Endometrium (tissue), 2 donors: ENCODE results near the gene MAP3K5.
A peak's percentile ranks its signal among the peaks of the same experiment; 100 is the strongest.

Experiments
- FAIRE-seq: peaks from 2 replicates; lab custom pipeline; 2012; peaks lifted over from hg19 to GRCh38; lab: Jason Lieb, UNC
- donor health status: control.
- donor health status: control.

MAP3K5 gene

GRCh38 chr6:136643850-136644596 is 148.3 kb downstream of the MAP3K5 start:
- no peak for FAIRE-seq

DNA sequence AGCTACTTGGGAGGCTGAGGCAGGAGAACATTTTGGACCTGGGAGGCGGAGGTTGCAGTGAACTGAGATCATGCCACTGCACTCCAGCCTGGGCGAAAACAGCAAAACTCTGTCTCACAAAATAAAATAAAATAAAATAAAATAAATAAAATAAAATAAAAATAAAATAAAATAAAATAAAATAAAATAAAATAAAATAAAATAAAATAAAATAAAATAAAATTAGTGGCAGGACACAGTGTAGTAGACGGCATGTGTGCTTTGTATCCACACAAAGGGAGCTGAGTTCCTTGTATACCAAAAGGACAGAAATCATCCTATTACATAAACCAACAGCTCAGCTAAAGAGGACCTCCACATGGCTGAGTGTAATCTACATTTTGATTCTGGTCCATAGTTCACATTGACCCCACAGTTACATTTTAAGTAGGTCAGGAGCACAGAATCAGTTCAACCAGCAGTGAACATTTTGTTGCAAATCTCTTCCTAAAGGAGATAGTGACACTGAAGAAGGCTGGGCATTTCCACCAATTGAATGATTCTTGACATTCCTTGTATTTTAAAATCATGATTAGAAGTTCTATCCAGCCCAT is 150.3 kb downstream of the MAP3K5 start:
- FAIRE-seq = peak; percentile 63

GRCh38 chr6:136641166-136641565 is 151.1 kb downstream of the MAP3K5 start:
- FAIRE-seq = no peak

DNA sequence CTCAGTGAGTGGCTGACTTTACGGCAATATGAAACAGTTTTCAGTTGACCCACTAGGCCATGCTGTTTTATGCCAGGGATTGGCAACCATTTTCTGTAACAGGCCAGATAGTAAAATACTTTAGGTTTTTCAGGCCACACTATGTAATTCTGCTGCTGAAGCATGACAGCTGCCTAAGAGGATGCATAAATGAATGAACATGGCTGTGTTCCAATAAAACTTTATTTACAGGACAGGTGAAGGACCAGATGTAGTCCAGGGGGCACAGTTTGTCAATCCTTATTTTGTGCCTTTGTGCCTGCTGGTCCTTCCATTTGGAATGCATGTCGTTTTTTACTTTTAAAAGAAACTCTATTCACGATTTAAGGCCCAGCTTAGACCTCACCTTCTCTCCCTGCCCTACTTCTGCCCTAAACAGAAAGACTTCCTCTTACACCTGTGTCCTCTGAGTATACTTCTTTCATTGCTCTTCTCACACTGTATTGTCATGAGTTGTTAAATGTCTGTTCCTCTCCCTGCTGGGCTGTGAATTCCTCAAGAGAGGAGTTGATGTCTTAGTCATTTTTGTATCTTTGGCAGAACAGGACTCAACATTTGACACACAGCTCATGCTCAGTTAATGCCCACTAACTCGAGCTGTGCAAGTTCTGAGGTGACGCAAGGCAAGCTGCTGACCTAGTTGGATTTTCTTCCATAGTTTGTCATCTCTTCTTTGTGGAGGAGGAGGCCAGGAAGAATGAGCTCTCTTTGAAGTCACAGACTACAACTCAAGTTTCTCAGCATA is 152.0 kb downstream of the MAP3K5 start:
- FAIRE-seq = no peak

- no peak for FAIRE-seq
Observed at GRCh38 chr6:136639702-136640101, 152.6 kb downstream of the MAP3K5 start.

- no peak for FAIRE-seq
Observed at GRCh38 chr6:136635615-136636014, 156.7 kb downstream of the MAP3K5 start.

DNA sequence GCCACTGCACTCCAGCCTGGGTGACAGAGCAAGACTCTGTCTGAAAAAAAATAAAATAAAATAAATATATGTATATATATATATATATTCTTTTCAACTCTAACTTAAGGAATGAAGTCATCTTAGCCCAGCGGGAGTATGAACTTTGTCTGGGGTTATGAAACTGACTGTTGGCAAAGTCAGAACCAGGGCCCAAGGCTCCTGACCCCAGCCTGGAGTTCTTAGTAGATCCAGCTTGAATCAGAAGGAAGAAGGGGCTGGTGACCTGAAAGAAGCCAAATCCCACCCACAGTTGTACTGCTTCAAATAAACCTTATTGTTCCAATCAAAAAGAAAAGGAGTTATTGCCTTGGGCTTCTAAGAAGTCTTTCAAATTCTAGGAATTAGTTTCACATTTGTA is 158.9 kb downstream of the MAP3K5 start:
- FAIRE-seq = no peak

DNA sequence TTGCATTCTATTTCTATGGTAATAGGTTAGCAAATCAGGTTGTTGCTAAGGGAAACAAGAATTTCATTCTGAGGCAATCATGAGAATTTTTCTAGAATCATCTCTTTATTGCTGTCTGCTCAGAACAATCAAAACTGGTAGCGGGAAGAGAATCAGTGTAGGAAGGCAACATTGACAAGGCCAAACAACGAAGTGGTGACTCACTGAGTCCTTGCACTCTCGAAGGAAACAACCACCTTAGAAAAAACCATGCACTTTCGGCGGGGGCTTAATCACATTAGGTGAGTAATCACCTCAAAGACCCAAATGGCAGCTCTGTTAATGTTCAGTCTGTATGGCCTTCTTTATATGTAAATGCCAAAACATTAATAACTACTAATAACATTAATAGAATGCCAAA is 163.3 kb downstream of the MAP3K5 start:
- no peak for FAIRE-seq

DNA sequence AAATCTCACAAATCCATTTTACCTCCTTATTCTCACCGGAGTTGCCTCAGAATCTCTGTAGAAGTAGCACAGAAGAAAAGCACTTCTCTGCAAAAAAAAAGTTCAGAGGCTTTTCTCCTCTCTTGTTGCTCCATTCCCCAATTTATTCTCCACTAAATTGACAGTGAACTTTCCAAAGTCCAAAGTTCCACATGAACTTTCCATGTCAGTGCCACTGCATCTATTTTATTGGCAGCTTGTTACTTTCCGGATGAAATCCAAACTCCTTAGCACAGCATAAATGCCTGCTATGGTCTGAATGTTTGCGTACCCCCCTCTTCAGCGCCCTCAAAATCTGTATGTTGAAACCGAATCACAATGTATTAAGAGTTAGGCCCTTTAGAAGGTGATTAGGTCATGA is 165.1 kb downstream of the MAP3K5 start:
- no peak for FAIRE-seq

GRCh38 chr6:136625293-136625692 is 167.0 kb downstream of the MAP3K5 start:
- no peak for FAIRE-seq

DNA sequence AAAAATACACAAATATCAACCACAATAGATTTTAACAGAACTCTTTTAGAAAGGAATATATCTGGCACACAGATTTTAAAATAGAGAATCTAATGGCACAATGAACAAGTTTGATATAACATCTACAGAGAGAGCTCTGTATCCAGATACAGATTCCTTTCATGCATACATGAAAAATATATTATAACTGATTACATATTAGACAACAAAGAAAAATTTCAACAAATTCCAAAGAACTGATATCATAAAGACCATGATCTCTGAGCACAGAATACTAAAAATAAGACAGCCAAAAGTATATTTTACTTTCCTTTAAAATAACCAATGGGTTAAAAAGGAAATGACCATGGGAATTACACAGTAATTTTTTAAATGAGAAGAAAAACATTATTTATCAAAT is 167.9 kb downstream of the MAP3K5 start:
- no peak for FAIRE-seq

DNA sequence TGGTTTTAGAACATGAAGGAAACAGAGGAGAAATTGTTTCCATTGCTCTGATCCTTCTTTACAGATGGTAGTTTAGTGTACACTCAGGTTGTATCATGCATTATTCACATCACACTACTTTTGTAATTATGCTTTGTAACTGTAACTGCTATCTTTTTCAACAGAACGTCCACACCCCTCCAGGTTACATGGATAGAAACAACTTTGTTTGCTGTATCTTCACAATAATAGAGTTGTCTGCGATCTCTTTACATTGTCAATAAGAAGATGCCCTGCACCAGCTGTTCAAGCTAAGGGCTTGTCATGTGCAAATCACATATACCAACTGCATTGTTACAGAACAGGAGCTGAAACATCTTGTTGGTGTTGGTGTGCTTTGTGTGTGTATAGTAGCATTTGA is 174.2 kb downstream of the MAP3K5 start:
- no peak for FAIRE-seq

DNA sequence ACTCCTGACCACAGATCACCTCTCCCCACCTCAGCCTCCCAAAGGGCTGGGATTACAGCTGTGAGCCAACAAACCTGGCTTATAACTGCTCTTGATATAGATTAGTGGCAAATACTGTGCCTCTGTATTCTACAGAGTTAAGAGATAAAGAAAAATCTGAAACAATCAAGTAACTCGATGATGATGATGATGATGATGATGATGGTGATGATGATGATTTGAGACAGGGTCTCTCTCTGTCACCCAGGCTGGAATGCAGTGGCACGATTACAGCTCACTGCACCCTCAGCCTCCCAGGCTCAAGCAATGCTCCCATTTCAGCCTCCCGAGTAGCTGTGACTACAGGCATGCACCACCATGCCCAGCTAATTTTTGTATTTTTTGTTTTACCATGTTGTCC is 175.8 kb downstream of the MAP3K5 start:
- FAIRE-seq = no peak

DNA sequence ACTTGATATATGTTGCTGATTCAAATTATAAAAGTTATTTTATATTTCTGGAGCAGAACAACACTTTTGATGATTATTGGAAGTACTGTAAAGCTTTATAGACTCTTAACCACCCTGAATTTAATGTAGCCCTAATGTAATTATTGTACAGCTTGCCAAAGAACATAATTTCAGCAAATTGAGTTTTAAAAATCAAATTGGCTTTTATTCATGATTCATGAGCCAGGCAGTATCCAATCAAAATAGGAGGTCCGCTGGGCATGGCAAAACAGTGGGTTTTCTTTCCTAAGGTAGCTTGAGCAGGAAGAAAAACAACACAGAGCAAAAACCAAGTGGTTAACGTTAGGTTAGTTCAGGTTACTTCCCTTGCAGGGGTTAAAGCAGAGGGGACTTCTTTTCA is 177.3 kb downstream of the MAP3K5 start:
- FAIRE-seq = no peak

DNA sequence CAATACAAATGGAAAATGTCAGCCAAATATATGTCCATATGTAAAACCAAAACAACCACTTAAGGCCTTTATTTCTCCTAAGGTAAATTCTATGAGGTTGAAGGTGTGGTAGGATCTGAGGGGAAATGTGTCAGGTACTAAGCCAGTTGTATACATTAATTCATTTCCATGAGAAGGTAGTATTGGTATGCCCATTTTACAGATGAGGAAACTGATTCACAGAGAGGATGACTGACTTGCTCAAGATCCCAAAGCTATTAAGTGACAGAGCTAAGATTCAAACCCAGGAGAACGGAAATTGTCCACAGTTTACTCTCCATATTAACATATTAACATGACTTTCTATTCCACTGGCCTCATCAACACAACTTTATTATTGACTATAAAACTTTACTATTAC is 177.9 kb downstream of the MAP3K5 start:
- FAIRE-seq = no peak

- no peak for FAIRE-seq
Observed at GRCh38 chr6:136613477-136613876, 178.8 kb downstream of the MAP3K5 start.

- no peak for FAIRE-seq
Observed at GRCh38 chr6:136612666-136613389, 179.4 kb downstream of the MAP3K5 start.

DNA sequence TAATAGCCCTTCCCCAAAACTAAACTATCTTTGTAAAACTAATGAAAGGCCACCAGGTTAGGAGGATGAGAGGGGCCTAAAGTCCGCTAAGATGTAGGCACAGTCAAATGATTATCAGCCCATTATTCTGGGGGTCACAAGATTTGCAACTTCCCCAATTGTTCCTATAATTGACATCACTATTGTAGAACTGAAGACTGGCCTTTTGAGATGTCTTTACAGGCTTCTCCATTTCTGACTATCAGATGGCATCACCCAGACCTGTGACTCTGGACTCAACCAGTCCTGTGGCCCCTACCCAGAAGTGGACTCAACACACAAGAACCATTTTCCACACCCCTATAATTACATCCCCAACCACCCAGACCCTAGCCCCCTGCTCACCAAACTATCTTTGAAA is 180.5 kb downstream of the MAP3K5 start:
- no peak for FAIRE-seq

GRCh38 chr6:136611133-136611532 is 181.1 kb downstream of the MAP3K5 start:
- FAIRE-seq = no peak

DNA sequence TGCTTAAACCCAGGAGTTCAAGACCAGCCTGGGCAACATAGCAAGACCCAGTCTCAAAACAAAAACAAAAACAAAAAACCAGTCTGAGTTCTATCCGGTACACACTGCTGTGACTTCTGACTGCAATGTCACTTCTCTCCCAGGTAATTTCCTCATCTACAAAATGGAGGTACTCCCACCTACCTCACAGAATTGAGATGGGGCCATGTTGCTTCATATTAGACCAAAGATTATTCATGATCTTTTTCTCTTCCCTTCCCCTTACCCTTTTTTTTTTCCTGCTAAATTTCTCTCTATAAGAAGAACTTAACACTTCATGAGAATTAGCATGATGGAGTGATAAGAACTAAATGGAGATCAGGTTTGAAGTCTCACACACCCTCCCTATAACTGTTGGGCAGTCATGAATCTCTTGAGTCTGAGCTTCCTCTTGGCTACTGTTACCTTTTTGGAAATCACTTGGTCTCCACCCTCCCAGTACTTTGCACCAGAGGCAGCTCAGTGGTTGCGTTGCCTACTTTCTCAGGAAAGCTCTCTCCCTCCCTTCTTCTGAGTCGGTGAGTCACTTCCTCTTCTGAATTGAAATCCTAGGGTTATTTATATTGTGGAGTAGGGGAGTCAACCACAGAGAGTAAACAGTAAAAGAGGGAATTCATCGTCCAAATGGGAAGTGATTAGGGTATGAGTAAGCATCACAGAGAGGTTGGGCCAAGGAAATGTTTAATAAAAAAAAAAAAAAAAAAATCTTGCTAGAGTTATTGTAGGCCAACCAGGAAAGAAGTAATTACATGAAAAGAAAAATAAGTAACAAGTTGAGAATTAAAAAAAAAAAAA is 182.2 kb downstream of the MAP3K5 start:
- FAIRE-seq = peak; percentile 97

GRCh38 chr6:136608991-136609390 is 183.3 kb downstream of the MAP3K5 start:
- no peak for FAIRE-seq
